Esophagus squamous epithelium (tissue), 5 donors: ENCODE results near the gene PARVA. TPM values are rescaled to one million over a fixed set of nuclear protein-coding genes. Genes with fewer than 3 reads are reported as not detected.

Experiments used
- DNase-seq: peaks from one replicate; lab custom pipeline; 2025; lab: John Stamatoyannopoulos, UW
- H3K27ac ChIP-seq, 4 donors: fragments of 200-600 bp; sonication (generic); one replicate each; pipeline ENCODE4 v1.5.1; 2016 to 2019; ENCODE audit warnings: mild to moderate bottlenecking in 1 of 4
- H3K27me3 ChIP-seq, 4 donors: fragments of 200-600 bp; sonication (generic); 1 replicate in 3 of 4; 2 replicates in 1 of 4; pipeline versions ENCODE4 v1.5.1 to v1.6.0; 2017 to 2021; ENCODE audit warnings: antibody characterized with exemption in 1 of 4
- H3K36me3 ChIP-seq, 3 donors: fragments of 200-600 bp; sonication (generic); one replicate each; pipeline ENCODE4 v1.5.1; 2016 to 2019
- H3K4me1 ChIP-seq, 3 donors: fragments of 200-600 bp; sonication (generic); one replicate each; pipeline ENCODE4 v1.5.1; 2017 to 2019
- H3K4me3 ChIP-seq, 4 donors: fragments of 200-600 bp; sonication (generic); 1 replicate in 3 of 4; 2 replicates in 1 of 4; pipeline ENCODE4 v1.5.1; 2016 to 2019; ENCODE audit warnings: mild to moderate bottlenecking in 2 of 4, moderate library complexity in 1 of 4
- H3K9me3 ChIP-seq, 3 donors: fragments of 200-600 bp; sonication (generic); one replicate each; pipeline ENCODE4 v1.5.1; 2016 to 2019
- POLR2A ChIP-seq, 4 donors: fragments of 450-650 bp; IDR thresholded peaks; one replicate each; pipeline ENCODE4 v1.6.1; 2017; ENCODE audit warnings: antibody characterized with exemption in 4 of 4, mild to moderate bottlenecking in 4 of 4, moderate library complexity in 3 of 4
- WGBS, 2 donors: methylation state at CpG; one replicate each; pipeline ENCODE4 v1.1.5; 2018; 5-methylcytosine and 5-hydroxymethylcytosine counted together
- intact Hi-C: fragments of 100-400 bp; cut with DNase I; formaldehyde crosslinking; loops from one replicate; pipeline ENCODE4 v1.15.0; 2022
- total RNA-seq, 4 donors: library from RNA; depleted of rRNA; stranded (reverse); fragments of >200 nt; gene quantifications; one replicate each; pipeline ENCODE4 v1.1.0, GENCODE V29; 2016
- TF ChIP-seq, protein P1 (sequence below), 6 experiments: fragments of 450-650 bp in 4 of 6; fragments of 200-600 bp in 2 of 6; sonication (generic) in 2 of 6; IDR thresholded peaks; one replicate each; pipeline ENCODE4 v1.5.1; 2016 to 2019; ENCODE audit warnings: antibody characterized with exemption in 6 of 6, mild to moderate bottlenecking in 4 of 6, moderate library complexity in 4 of 6
- donor health status: DM: yes; HTN: yes; CAD: no.

Gene PARVA
- total RNA-seq, 4 donors from 2014 or later: 8.6 to 66.9 (median 16.2) TPM

DNA sequence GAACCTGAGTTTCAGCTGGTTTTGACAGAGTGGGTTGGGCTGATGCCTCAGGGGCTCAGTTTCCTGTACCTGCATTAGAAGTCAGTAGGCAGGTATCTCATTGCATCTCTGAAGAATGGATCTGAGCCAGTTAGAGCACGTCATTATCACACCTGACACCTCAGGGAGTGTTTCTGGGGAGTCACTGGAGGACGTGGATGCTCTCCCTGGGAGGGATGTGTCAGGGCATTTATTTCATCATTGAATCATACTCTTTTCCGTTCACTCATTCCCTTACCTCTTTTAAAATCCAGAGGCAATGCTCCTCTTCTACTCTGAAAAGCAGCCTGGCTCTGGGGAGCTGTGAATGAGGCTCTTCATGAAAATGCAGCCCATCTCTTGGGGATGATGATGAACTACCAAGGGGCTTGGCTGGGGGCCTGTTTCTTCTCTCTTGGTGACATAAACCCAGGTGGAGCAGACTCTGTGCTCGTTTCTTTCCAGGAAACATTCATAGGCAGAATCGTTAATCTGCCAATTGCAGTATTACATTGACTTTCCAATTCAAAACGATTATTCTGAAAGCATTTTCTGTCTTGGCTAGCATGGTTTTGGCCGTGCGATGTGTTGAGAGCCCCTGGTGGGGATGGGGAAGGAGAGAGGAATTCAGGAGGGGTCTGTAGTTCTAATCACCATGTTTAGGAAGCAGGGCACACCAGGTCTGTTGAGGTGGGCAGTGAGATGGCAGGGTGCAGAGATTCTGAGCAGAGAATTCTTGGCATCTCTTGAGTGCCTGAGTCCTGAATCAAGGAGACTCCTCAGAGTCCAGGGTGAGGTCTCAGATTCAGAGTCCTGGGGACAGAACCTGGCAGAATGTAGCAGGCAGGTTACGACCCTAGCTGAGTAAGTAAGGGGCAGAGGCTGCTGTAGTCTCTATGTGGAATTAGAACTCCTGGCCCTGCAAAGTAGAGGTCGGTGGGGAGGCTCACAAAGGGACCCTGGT, 12.6 kb downstream of the PARVA start:
- Histone ChIP-seq H3K4me1 (peaks cover 7 to 66% (median 35%) of the 10 kb centered on the region in 3 donors), H3K4me3 (no peak overlapping the region), H3K36me3 (no peaks in the 10 kb centered on the region), H3K27ac (peak overlapping the region; percentile 51 to 87 (median 81)), H3K27me3 (no peaks in the 10 kb centered on the region), H3K9me3 (no peaks in the 10 kb centered on the region)
- no peak for DNase-seq
- 33 to 37% methylated on average over 9 of the region's 10 CpGs for WGBS, 2 donors
- TF ChIP-seq POLR2A (IDR thresholded peaks at IDR 0.05): no peak
- TF ChIP-seq, protein P1, sequence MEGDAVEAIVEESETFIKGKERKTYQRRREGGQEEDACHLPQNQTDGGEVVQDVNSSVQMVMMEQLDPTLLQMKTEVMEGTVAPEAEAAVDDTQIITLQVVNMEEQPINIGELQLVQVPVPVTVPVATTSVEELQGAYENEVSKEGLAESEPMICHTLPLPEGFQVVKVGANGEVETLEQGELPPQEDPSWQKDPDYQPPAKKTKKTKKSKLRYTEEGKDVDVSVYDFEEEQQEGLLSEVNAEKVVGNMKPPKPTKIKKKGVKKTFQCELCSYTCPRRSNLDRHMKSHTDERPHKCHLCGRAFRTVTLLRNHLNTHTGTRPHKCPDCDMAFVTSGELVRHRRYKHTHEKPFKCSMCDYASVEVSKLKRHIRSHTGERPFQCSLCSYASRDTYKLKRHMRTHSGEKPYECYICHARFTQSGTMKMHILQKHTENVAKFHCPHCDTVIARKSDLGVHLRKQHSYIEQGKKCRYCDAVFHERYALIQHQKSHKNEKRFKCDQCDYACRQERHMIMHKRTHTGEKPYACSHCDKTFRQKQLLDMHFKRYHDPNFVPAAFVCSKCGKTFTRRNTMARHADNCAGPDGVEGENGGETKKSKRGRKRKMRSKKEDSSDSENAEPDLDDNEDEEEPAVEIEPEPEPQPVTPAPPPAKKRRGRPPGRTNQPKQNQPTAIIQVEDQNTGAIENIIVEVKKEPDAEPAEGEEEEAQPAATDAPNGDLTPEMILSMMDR (IDR thresholded peaks at IDR 0.05): no peak
- intact Hi-C loops: no loop called here

DNA sequence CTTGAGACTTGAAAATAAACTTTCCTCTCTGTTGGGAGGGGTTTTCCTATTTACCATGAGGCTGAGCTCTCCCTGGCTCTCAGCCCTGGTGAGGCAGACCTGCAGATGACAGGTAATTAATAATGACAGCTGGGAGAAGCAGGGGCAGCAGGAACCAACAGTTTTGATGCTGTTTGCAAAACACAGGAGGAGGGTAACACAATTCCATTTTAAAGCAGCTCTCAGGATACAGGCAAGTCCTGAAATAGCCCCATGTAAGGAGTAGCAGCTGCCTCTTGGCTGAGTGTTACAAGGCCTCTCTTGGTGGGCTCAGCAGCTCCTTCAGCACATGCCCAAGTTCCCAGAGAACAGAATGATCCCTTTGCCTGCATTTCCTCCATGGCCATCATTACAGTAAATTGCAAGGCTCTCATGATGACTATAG, 13.3 kb downstream of the PARVA start:
- no peak for TF ChIP-seq POLR2A (IDR thresholded peaks at IDR 0.05)
- TF ChIP-seq, protein P1 (IDR thresholded peaks at IDR 0.05): no peak
- Histone ChIP-seq H3K4me3 (no peak overlapping the region), H3K27me3 (no peaks in the 10 kb centered on the region), H3K9me3 (no peaks in the 10 kb centered on the region), H3K4me1 (peaks cover 7 to 63% (median 35%) of the 10 kb centered on the region in 3 donors), H3K36me3 (no peaks in the 10 kb centered on the region), H3K27ac (peak overlapping the region; percentile 41 to 87 (median 81))
- intact Hi-C loops: no loop called here
- DNase-seq: no peak

DNA sequence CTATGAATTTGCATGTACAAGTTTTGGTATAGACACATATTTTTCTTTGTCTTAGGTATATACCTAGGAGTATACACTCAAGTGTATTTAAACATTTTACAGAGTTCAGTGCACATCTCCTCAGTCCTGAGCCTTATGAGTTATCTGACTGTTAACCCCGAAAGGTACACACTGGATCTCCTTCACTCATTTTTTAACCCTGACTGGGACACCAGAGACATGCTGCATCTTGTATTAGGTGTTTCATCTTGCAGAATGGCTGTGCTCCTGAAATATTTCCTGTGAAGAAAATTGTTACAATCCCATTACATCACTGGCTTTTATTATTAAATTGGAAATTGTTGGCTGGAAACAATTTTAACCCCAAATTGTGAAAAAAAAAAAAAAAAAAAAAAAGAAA, 15.3 kb downstream of the PARVA start:
- peaks cover 7 to 55% (median 32%) of the 10 kb centered on the region in 3 donors for H3K4me1 ChIP-seq
- no peaks in the 10 kb centered on the region for H3K36me3 ChIP-seq
- WGBS, 2 donors: 46 to 100% methylated on average over 1 of the region's 1 CpG
- TF ChIP-seq POLR2A (IDR thresholded peaks at IDR 0.05): no peak
- TF ChIP-seq, protein P1 (IDR thresholded peaks at IDR 0.05): no peak
- DNase-seq: no peak
- intact Hi-C loops: no loop called here
- H3K4me3 ChIP-seq: no peak overlapping the region
- H3K9me3 ChIP-seq: no peaks in the 10 kb centered on the region
- H3K27me3 ChIP-seq: no peaks in the 10 kb centered on the region
- H3K27ac ChIP-seq: peak overlapping the region in 3 of 4 donors; percentile 52 to 87 (median 78)

DNA sequence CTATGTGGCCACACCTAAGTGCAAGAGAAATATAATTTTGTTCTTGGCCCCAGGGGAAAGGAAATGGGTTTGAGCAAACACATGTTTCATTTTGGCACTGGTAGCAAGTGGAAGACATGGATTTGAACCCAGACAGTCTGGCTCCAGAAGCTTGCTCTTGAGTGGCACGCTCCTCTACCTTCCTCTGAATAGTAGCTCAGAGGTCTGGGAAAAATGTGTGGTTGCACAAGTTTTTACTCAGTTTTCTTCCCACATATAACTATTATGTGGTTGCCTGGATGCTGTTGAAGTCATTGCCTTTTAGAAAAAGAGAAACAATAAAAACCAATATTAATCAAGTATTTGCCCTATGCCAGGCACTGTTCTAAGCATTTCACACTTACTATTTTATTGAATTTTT, 16.3 kb downstream of the PARVA start:
- peaks cover 7 to 54% (median 32%) of the 10 kb centered on the region in 3 donors for H3K4me1 ChIP-seq
- no peaks in the 10 kb centered on the region for H3K27me3 ChIP-seq
- H3K9me3 ChIP-seq: no peaks in the 10 kb centered on the region
- H3K36me3 ChIP-seq: no peaks in the 10 kb centered on the region
- intact Hi-C loops: no loop called here
- no peak for DNase-seq
- TF ChIP-seq POLR2A (IDR thresholded peaks at IDR 0.05): no peak
- TF ChIP-seq, protein P1 (IDR thresholded peaks at IDR 0.05): no peak
- peak overlapping the region in 3 of 4 donors; percentile 46 to 87 (median 61) for H3K27ac ChIP-seq
- 89 to 93% methylated on average over 1 of the region's 1 CpG for WGBS, 2 donors
- no peak overlapping the region for H3K4me3 ChIP-seq

DNA sequence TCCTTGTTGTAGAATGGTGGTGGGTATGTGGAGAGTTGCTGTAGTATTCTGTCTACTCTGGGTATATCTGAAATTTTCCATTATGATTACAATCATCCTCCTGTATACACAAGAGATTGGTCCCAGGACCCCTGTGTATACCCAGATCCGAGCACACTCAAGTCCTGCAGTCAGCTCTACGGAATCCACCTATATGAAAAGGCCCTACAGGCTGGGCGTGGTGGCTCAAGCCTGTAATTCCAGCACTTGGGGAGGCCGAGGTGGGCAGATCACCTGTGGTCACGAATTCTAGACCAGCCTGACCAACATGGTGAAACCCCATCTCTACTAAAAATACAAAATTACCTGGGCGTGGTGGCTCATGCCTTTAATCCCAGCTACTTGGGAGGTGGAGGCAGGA, 17.2 kb downstream of the PARVA start:
- intact Hi-C loops: no loop called here
- Histone ChIP-seq H3K4me1 (peaks cover 7 to 51% (median 23%) of the 10 kb centered on the region in 3 donors), H3K4me3 (no peak overlapping the region), H3K27me3 (no peaks in the 10 kb centered on the region), H3K9me3 (no peaks in the 10 kb centered on the region), H3K36me3 (no peaks in the 10 kb centered on the region), H3K27ac (peak overlapping the region in 3 of 4 donors; percentile 35 to 87 (median 46))
- TF ChIP-seq, protein P1 (IDR thresholded peaks at IDR 0.05): no peak
- TF ChIP-seq POLR2A (IDR thresholded peaks at IDR 0.05): no peak
- 85 to 94% methylated on average over 3 to 6 of the region's 6 CpGs for WGBS, 2 donors
- no peak for DNase-seq
